ENCODE measurements around the gene TCF7.

DNA sequence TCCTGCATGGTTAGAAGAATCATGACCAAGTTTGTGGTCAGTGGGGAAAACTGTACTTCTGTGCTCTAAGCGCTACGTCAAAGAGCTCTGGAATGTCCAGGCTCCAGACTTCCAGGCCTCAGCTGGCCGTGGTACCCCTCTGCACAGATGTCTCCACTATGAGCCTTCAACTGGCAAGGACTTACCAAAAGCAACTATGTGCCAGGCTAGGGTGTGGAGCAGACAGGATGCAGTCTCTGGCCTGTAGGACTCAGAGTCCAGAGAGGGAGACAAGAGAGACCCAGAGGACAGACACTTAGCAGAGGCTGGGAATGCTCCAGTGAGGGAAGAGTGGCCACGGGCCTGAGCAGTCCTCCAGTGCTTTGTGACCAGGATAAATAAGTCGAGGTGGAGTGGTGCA lies 31.0 kb upstream of the TCF7 start:
- TF ChIP-seq CTCF (conservative IDR thresholded peaks at IDR 0.05) (no peak), ZFX (IDR thresholded peaks at IDR 0.05) (no peak)

All from C4-2B (cell line).